ENCODE data around the gene GMIP. TPM values are rescaled to one million over a fixed set of nuclear protein-coding genes. Genes with fewer than 3 reads are reported as not detected.

GMIP gene
- total and polyA plus RNA-seq, 8 donors = 5.2 to 96.2 (median 13.8) TPM

DNA sequence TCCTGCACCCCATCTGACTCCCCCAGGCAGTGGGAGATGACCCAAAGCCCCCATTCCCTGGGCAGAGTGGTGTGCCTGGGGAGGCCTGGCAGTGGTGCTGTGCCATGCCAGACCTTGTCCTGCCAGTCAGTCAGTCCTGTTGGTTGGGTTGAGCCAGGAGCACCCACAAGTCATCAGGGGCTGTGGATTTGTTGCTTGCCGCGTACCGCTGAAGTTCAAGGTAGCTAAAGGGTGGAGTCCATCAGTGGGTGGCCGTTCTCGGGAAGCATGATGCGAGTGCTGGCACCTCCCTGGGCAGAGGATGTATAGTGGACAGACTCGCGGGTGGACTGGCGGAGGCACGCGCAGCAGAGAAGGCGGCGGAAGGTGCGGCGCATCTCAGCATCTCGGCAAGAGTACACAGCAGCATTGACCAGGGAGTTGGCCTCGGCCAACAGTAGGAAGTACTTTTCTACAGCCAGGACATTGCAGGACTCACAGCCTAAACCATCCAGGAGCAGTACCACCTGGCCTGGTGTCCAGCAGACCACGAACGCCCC is 19.4 kb downstream of the GMIP start:
- no peak for DNase-seq
- no peak overlapping the region for H3K27ac ChIP-seq
- H3K27me3 ChIP-seq = peaks cover 0 to 24% (median 0%) of the 10 kb centered on the region in 3 donors
- TF ChIP-seq, protein P1, sequence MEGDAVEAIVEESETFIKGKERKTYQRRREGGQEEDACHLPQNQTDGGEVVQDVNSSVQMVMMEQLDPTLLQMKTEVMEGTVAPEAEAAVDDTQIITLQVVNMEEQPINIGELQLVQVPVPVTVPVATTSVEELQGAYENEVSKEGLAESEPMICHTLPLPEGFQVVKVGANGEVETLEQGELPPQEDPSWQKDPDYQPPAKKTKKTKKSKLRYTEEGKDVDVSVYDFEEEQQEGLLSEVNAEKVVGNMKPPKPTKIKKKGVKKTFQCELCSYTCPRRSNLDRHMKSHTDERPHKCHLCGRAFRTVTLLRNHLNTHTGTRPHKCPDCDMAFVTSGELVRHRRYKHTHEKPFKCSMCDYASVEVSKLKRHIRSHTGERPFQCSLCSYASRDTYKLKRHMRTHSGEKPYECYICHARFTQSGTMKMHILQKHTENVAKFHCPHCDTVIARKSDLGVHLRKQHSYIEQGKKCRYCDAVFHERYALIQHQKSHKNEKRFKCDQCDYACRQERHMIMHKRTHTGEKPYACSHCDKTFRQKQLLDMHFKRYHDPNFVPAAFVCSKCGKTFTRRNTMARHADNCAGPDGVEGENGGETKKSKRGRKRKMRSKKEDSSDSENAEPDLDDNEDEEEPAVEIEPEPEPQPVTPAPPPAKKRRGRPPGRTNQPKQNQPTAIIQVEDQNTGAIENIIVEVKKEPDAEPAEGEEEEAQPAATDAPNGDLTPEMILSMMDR (IDR thresholded peaks at IDR 0.05) = no peak
- H3K4me3 ChIP-seq = no peak overlapping the region
- intact Hi-C loops (cut with DNase I; ENCODE audit: low total_unique reads) = no loop called here
- H3K9me3 ChIP-seq = no peaks in the 10 kb centered on the region
- H3K4me1 ChIP-seq = peaks cover 13 to 42% (median 37%) of the 10 kb centered on the region in 4 donors
- peaks cover 0 to 19% (median 12%) of the 10 kb centered on the region in 4 donors for H3K36me3 ChIP-seq
- WGBS, 5 donors = 91 to 95% (median 93%) methylated on average over 18 to 19 of the region's 19 CpGs

DNA sequence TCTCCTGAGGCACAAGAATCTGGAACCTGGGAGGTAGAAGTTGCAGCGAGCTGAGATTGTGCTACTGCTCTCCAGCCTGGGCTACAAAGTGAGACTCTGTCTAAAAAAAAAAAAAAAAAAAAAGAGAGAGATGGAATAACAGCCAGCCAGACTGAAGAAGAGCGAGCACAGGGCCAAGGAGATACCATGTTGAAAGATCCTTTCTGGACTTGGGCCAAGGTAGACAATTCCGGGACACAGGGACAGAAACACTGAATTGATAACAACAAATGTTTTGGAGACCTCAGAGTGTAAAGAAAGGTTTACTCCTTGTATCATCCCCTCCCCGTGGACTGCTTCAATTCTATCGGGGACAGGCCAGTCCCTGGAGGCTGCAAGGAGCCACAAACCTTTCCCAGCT is 20.1 kb downstream of the GMIP start:
- H3K27me3 ChIP-seq = peaks cover 0 to 19% (median 0%) of the 10 kb centered on the region in 3 donors
- peaks cover 0 to 19% (median 12%) of the 10 kb centered on the region in 4 donors for H3K36me3 ChIP-seq
- no peaks in the 10 kb centered on the region for H3K9me3 ChIP-seq
- no peak overlapping the region for H3K27ac ChIP-seq
- intact Hi-C loops (cut with DNase I; ENCODE audit: low total_unique reads) = no loop called here
- H3K4me1 ChIP-seq = peaks cover 17 to 40% (median 37%) of the 10 kb centered on the region in 4 donors
- TF ChIP-seq EP300 (IDR thresholded peaks at IDR 0.05) (no peak), POLR2A (IDR thresholded peaks at IDR 0.05) (no peak), POLR2AphosphoS5 (IDR thresholded peaks at IDR 0.05) (no peak)
- TF ChIP-seq, protein P1 (IDR thresholded peaks at IDR 0.05) = no peak
- no peak overlapping the region for H3K4me3 ChIP-seq
- no peak for DNase-seq
- 80 to 93% (median 86%) methylated on average over 5 of the region's 5 CpGs for WGBS, 5 donors

DNA sequence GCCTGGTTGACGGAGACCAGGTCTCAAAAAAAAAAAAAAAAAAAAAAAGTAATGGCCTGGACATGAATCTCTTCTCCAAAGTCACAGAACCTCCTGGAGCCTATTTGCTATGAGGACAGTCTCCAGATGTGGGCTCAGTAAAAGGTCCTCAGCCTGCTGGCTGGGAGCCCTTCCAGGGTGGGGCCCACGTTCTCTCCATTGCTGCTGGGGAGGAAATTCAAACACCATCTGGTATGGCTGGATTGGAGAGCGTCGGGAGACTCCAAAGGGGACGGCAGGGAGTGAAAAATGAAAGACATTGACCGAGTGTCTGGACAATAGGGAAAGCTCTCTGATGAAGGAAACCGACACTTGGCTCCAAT is 23.6 kb downstream of the GMIP start:
- no peak overlapping the region for H3K4me3 ChIP-seq
- intact Hi-C loops (cut with DNase I; ENCODE audit: low total_unique reads) = no loop called here
- H3K27ac ChIP-seq = peak overlapping the region in 2 of 5 donors; percentile 64 to 69
- peaks cover 0 to 19% (median 12%) of the 10 kb centered on the region in 4 donors for H3K36me3 ChIP-seq
- peaks cover 9 to 23% (median 20%) of the 10 kb centered on the region in 4 donors for H3K4me1 ChIP-seq
- WGBS, 5 donors = 56 to 70% (median 67%) methylated on average over 7 of the region's 7 CpGs
- peaks cover 0 to 30% (median 0%) of the 10 kb centered on the region in 3 donors for H3K27me3 ChIP-seq
- no peak for DNase-seq
- H3K9me3 ChIP-seq = no peaks in the 10 kb centered on the region
- TF ChIP-seq POLR2A (IDR thresholded peaks at IDR 0.05) (no peak), EP300 (IDR thresholded peaks at IDR 0.05) (no peak)
- TF ChIP-seq, protein P1 (IDR thresholded peaks at IDR 0.05) = no peak

DNA sequence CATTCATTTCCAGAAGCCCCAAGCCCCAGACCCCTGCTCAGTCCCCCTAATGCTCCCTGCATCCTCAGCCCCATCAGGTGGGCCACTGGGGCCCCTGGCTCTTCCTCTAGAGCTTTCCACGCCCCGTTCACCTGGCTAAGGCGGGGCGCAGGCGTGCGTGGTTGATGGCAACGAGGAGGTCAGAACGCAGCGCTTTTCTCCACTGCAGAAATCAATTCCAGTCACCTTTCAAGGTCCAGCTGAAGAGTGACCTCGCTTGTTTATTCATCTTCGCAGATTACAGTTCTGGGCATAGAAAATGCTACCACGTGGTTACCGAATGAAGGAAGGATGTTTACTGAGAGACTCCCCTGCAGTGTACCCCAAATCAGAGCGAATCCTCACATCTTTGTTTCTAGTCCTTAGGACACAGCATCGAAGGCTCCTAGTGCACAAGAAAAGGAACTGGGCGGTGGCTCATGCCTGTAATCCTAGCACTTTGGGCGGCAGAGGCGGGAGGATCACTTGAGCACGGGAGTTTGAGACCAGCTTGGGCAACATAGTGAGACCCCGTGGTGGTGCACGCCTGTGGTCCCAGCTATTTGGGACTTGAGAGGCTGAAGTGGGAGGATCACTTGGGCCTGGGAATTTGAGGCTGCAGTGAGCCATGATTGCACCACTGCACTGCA is 24.1 kb downstream of the GMIP start:
- Histone ChIP-seq H3K36me3 (peaks cover 0 to 16% (median 10%) of the 10 kb centered on the region in 4 donors), H3K27me3 (peaks cover 0 to 30% (median 0%) of the 10 kb centered on the region in 3 donors), H3K27ac (peak overlapping the region; percentile 20 to 72 (median 64)), H3K9me3 (no peaks in the 10 kb centered on the region), H3K4me3 (peak overlapping the region; percentile 44 to 55 (median 52)), H3K4me1 (peaks cover 9 to 23% (median 20%) of the 10 kb centered on the region in 4 donors)
- 22 to 42% (median 35%) methylated on average over 21 of the region's 21 CpGs for WGBS, 5 donors
- intact Hi-C loops (cut with DNase I; ENCODE audit: low total_unique reads) = no loop called here
- TF ChIP-seq EP300 (IDR thresholded peaks at IDR 0.05) = no peak
- TF ChIP-seq POLR2A (IDR thresholded peaks at IDR 0.05) = no peak
- TF ChIP-seq, protein P1 (IDR thresholded peaks at IDR 0.05) = no peak
- no peak for TF ChIP-seq POLR2AphosphoS5 (IDR thresholded peaks at IDR 0.05)
- DNase-seq = peak in 1 of 2 donors; percentile 72
